GM19468 (cell line): ENCODE data around the gene MELK.
A peak's percentile ranks its signal among the peaks of the same experiment; 100 is the strongest.

Experiments used
- ATAC-seq: cut with Tn5 transposase; IDR thresholded peaks from one replicate; pipeline ENCODE4 v1.9.1; 2021; ENCODE audit warnings: mild to moderate bottlenecking, moderate library complexity, moderate number of reproducible peaks; ENCODE audit not compliant: unreplicated experiment; ENCODE audit errors: extremely low read depth

Gene MELK

DNA sequence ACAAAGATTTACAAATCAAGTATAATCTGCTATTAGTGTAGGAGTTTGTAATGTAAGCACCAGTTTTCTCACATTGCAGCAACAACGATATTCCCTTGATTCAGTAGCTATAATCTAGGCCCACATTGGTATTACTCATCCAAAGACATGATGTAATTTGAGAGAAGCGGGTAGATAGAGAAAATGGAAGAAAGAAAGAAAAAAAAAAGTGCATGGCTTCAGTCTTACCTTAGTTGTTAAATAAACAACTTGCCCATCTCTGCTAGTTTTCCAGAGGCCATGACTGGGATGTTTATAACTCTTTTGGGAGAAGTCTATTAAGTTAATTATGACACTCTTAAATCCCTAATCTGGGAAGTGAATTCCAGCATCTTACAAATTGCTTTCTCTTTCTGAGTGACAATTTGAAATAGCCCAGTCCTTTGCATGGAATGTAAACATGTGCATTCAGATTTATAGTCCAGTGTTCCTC, 2.8 kb downstream of the MELK start:
- no peak for ATAC-seq

DNA sequence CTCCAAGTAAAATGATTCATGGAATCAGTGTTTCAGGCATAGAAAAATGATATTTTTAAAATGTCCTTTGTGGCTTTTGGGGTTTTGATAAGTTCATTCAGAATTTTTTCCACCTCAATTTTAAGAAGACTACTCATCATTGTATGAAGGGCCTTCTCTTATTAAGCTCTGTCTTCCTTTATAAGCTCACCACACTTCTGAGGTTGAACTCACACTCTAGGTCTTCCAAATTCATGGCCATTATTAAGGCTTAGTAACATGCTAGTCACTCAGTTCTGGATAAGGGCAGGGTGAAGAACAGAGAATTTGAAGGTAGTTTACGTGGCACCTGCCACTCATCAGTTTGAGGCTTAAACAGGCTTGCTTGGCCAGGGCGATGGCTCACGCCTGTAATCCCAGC, 4.2 kb downstream of the MELK start:
- no peak for ATAC-seq

DNA sequence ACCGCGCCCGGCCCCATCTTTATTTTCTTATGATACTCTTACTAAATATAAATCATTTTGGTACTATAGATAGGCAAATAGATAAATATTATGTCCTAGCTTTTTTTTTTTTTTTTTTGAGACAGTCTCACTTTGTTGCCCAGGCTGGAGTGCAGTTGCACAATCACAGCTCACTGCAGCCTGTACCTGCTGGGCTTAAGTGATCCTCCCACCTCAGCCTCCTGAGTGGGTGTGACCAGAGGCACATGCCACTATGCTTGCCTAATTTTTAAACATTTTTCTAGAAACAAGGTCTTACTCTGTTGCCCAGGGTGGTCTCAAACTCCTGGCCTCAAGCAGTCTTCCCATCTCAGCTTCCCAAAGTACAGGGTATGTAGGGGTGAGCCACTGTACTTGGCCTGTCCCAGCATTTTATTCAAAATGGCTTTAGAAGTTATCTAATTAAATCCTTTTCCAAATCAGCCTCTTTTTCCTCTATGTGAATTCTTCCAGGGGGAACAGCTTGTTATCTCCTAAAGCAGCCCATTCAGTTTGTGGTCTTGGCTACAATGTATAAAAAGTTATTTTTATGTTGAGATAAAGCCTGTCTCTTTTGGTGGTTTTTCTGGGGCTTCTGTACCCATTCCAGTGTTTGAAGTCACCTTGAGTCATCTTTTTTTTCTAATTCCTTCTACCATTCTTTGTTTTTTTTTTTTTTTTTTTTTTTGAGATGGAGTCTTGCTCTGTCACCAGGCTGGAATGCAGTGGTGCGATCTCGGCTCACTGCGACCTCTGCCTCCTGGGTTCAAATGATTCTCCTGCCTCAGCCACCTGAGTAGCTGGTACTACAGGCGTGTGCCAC, 12.1 kb downstream of the MELK start:
- no peak for ATAC-seq

DNA sequence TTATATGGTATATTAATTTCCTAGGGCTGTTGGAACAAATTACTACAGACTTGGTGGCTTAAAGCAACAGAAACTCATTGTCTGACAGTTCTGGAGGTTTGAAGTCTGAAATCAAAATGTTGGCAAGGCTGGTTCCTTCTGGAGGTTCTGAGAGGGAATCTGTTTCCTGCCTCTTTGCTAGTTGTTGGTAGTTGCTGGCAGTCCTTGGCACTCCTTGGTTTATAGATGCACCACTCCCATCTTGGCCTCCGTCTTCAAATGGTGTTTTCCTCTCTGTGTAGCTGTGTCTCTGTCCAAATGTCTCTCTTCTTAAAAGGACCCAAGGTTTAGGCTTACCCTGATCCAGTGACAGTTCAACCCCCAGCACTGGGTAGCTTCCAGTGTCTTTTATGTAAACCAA, 17.5 kb downstream of the MELK start:
- no peak for ATAC-seq

DNA sequence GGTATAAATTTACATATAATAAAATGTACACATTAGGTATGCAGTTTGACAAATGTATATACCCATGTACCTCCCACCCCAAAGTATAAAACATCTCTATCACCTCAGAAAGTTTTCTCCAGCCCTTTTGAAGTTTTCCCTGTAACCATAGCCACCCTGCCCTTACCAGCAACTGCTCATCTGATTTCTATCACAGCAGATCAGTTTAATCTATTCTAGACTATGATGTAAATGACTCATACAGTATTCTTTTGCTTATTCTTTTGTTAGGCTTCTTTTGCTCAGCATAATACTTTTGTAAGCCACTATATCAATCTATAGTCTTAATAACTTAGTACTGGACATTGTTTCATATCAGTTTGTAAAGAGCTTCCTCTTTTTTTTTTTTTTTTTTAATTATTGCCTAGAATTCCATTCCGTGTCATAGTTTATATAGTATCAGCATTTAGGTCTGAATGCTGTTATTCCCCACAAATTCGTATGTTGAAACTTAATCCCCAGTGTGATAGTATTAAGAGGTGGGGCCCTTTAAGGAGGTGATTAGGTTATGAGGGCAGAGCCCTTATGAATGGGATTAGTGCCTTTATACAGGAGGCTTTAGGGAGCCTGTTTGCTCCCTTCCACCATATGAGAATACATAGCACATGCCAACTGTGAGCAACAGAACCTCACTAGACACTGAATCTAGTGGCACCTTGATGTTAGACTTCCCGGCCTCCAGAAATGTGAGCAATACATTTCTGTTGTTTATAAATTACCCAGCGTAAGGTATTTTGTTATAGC, 20.3 kb downstream of the MELK start:
- ATAC-seq, result no peak

DNA sequence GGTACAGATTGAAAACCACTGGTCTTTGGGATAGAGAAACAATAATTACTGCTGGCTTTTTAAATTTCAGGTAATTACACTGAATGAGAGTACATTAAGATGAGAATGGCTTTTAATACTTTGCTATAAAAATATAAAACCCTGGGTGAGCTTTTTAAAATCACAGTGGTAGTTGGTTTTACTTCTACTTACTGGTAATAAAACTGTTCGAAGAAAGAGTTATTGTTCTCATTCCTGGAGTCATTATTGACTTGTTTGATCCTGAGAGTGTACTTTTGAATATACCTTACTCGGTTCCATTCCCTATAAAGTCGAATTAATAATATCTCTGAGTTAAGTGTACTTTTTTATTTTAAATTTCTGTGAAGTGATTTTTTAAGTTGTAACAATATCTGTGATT, 21.5 kb downstream of the MELK start:
- ATAC-seq, result no peak

DNA sequence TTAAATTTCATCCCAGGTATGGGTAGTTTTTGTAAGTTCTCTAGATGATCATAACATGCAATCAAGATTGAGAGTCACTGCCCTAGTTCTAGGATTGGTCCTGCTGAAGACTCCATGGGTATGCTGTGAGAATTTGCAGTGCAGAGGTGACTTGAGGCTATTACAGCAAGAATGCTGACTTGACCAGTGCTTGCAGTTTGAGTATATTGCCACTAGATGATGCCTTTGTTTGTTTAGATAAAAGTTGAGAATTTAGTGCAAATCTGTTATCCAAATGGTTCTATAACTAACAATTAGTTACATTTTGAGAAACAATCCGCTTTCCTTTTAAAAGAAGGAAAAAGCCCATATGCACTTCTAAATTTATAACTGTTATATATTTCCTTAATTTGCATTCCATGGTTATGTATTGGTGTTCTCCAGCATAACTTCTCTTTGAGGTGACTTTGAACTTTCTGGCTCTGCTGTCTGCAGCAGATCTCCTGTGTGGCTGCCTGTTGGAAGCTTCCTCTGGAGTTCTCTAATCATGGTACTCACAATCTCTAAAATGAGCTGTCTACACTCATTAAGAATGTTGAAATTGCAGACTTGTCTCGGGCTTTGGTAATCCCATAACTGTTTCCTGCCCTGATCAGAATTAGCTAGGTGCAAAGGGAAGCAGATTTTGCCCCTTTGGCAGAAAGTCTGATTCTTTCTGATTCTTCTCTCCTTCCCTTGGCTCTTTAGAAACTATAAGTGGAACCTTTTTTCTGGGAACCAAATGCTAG, 24.9 kb downstream of the MELK start:
- no peak for ATAC-seq

DNA sequence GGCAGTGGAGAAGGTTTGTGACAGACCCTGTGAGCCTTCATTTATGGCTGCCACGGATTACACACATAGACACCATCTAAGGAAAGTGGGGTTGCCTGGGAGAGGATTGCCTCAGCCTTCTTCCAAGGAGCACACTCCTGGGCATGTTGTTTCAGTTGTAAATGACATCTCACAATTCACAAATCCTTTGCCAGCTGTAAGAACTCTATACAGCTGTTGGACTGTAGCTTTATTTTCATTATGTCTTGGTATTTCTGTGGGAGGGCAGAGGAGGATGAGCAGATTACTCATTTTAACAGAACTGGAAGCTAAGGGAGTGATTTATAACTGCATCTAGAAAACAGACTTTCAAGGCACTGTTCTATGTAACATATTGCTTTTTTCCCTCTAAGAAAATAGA, 25.6 kb downstream of the MELK start:
- no peak for ATAC-seq

DNA sequence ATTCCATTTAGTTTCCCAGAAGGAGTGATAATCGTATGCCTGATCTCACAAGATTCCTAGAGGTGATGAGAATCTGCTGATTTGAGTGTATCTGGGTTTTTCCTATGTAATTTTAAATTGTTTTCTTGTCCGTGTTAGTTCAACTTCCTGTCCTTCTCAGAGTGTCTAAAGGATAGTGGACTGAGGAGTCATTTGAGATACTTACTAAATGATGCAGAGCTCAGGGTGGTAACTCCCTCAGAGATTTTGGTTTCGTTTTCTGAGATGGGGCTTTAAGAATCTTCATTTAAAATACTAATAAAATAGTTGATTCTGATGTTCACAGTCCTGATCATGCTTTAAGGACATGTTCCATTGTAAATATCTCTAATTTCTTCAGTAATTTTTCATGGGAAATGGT, 30.3 kb downstream of the MELK start:
- ATAC-seq, result no peak

DNA sequence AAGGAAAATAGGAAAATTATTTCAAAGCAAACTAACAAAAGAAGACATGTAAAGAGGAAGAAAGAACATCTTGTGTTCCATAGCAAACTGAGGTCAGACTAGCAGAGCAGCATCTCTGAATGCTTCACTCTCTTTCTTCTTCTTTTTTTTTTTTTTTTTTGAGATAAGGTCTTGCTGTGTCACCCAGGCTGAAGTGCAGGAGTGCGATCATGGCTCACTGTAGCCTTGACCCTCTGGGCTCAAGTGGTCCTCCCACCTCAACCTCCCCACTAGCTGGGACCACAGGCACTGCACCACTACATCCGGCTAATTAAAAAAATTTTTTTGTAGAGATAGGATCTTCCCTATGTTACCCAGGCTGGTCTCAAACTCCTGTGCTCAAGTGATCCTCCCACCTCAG, 36.6 kb downstream of the MELK start:
- no peak for ATAC-seq

DNA sequence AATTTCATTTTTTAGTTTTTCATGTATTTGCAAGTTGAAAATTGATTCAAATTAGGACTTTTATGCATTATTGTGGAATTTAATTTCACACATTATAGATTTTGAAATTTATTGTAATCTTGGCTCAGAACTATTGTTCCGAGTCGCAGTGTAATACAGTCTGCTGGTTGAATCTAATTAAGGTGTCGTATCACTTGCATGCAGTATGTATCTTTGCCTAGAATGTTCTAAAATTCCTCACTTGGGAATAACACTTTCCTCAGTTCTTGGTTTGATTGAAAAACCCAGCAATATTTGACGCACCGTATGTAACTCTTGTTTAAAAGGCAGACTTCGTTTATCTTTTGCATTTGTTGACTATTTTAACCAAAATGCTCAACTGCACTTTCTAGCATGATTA, 49.4 kb downstream of the MELK start:
- no peak for ATAC-seq

DNA sequence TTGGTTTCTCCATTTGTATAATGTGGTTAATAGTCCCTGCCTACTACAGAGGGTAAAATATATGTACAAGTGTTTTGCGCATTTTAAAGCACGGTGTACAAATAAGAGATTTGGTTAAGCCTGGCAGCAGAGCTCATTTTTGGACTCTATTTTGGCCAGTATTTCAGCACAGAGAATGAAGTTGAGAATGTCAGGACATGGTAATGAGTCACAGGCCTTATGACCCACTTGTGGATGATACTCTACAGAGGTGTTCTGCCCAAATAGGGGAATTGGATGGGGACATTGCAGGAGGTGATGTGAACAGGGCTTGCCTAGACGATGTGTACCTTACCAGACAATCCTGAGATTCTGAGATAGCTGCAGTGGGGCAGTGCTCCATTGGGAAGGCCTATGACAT, 50.6 kb downstream of the MELK start:
- ATAC-seq, result no peak

DNA sequence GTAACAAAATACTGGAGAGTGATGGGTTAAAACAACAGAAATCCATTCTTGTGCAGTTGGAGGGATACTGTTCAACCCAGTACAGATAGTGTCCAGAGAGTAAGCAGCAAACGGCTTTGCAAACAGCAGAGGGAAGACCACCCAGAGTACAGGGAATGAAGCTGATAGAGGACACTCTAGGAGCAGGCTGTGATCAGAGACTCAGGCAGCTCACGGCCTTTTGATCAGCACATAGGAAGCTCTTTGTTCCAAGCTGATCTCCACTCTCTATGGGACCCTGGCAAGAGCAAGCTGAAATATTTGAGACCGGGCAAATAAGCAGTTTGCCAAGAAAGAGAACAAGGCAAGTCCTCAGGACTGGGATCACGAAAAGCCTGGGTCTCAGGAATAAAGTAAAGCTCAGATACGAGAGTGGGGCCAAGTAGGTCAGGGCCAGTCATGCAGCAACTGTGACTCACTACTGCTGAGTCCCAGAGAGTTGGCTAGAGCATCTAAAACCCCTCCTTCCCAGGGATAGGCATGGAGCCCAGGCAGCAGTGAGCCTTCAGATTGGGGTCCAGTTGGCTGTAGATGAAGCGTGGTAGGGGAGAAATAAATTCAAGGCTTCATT, 52.4 kb downstream of the MELK start:
- no peak for ATAC-seq

DNA sequence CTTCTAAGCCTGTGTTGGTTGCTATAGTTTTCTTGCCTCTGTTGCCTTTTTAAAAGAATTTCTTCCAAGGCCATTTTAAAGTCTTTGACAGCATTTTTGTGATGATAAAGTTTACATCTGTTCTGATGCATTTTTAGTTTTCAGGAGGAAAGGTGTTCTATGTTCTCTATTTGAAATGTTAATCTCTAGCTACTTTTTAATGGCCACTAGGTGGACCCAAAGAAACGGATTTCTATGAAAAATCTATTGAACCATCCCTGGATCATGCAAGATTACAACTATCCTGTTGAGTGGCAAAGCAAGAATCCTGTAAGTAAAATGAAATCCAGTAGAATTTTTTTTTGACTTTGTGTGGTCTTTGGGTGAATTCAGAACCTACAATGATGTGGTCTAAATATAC, 60.2 kb downstream of the MELK start:
- no peak for ATAC-seq

DNA sequence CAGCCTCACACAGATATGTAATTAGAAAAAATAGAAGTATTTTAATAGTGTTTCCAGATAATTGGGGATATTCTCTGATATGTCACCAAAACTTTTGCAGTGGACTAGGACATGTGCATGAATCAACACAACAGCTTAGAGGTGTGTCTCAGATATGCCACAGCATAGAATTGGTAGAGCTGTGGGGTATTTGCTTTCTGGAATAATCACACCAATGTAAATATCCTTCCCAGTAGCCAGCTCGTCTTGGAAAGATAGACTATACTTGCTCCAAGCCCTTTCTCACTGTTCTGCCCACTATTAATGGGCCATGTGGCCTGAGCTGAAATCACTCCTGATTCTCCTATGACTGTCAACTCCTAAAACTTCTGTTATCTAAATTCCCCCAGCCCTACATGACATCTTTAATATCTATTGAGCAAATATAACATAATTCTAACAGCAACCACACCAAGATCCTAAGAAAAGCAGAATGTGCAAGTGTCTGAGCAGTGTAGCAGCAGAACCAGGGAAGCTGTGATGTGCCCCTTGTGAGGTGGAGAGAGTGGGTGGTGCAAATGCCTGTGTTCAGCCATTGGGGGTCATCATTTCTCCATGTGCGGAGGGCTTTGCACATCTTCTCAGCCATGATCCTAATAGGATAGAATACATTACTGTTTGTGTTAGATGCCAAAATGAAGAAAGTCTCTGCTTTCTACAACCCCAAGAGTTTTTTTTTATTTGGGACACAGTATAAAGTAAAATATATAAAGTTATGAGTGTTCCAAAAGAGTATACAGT, 65.0 kb downstream of the MELK start:
- no peak for ATAC-seq

DNA sequence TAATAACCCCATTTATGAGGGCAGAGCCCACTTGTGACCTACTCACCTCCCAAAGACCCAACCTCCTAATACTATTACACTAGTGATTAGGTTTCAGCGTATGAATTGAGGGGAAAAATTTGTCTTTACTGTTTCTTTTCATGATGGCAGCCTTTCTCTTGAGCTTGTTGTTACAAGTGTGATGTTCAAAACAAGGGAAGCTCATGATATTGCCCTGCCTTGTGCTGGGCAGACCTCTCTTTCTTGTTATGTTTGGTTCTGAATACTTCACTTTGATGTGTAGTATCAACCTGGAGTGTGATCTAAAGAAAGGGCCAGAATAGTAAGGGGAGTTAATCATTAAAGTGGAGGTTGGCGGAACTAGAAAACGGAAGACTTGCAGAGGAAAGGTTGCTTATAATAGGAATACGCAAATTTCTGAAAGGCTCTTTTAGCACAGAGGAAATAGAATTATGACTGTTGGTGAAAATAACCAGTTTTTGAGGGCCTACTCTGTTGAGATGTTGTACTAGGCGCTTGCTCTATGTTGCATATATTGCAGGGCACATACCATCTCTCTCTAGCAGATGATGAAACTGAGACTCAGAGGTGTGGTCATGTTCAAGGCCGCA, 68.2 kb downstream of the MELK start:
- ATAC-seq, result peak; percentile 67

DNA sequence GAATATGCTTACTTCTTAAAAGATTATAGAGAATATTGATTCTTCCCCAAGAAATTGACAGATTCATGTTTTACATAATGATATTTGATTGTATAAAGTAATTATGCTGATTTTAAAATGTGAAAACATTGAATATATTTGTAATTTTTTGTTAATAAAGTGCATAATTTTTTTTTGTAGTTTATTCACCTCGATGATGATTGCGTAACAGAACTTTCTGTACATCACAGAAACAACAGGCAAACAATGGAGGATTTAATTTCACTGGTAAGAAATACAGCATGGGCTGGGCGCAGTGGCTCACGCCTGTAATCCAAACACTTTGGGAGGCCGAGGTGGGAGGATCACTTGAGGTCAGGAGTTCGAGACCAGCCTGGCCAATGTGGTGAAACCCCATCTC, 70.1 kb downstream of the MELK start:
- ATAC-seq, result no peak

DNA sequence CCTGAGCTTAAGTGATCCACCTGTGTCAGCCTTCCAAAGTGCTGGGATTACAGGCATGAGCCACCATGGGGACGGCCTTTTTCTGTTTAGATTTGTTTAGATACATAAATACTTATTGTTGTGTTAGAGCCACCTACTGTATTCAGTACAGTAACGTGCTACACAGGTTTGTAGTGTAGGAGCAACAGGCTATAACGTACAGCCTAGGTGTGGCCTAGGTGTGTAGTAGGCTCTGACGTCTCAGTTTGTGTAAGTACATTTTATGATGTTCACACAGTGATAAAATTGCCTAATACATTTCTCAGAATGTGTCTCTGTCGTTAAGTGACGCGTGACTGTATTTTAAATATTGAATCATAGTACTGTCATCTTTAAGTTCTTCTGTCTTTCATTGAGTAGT, 84.1 kb downstream of the MELK start:
- ATAC-seq, result no peak

DNA sequence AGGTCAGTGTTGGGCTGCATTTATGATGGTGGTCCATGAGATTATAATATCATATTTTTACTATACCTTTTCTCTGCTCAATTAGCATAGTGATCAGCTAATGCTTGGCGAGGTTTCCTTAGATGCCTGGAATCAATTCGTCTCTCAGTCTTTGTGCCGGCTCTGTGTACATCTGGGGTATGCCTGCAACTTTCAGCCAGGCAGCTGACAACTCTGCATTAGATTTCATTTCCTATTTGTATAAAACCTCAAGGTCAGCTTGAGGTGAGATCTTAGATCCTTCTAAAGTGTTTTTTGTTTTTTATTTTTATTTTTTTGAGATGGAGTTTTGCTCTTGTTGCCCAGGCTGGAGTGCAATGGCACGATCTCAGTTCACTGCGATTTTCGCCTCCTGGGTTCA, 86.8 kb downstream of the MELK start:
- no peak for ATAC-seq
